GM15510 (cell line): ENCODE data around the gene BCO1.

Experiments used
- POLR2A ChIP-seq: IDR thresholded peaks from 3 replicates; pipeline ENCODE4 v1.6.1; 2011; ENCODE audit warnings: borderline replicate concordance; ENCODE audit not compliant: insufficient read length; ENCODE audit errors: extremely low read depth

BCO1 gene

GRCh38 chr16:81238296-81239011 is at the start of gene BCO1:
TSS of gene BCO1 (plus strand) at chr16:81238689. CDS start at chr16:81238909, 220 bp downstream.
- no peak for TF ChIP-seq POLR2A

GRCh38 chr16:81189100-81189664 is 49.3 kb upstream of the BCO1 start:
- TF ChIP-seq POLR2A: no peak

GRCh38 chr16:81190667-81191066 is 47.8 kb upstream of the BCO1 start:
- TF ChIP-seq POLR2A: no peak

- no peak for TF ChIP-seq POLR2A
These were observed 42.5 kb upstream of the BCO1 start for GRCh38 chr16:81195885-81196534.

- no peak for TF ChIP-seq POLR2A
These were observed 39.9 kb upstream of the BCO1 start for GRCh38 chr16:81198635-81199034.

- no peak for TF ChIP-seq POLR2A
These were observed 37.2 kb upstream of the BCO1 start for GRCh38 chr16:81201267-81201666.

GRCh38 chr16:81204798-81205680 is 33.5 kb upstream of the BCO1 start:
- no peak for TF ChIP-seq POLR2A

- no peak for TF ChIP-seq POLR2A
These were observed 31.4 kb upstream of the BCO1 start for GRCh38 chr16:81207076-81207475.

GRCh38 chr16:81210807-81211206 is 27.7 kb upstream of the BCO1 start:
- TF ChIP-seq POLR2A: no peak

- no peak for TF ChIP-seq POLR2A
These were observed 25.5 kb upstream of the BCO1 start for GRCh38 chr16:81212830-81213465.

- TF ChIP-seq POLR2A: no peak
These were observed 23.7 kb upstream of the BCO1 start for GRCh38 chr16:81214745-81215166.

- TF ChIP-seq POLR2A: no peak
These were observed 22.4 kb upstream of the BCO1 start for GRCh38 chr16:81216114-81216513.

GRCh38 chr16:81216706-81217105 is 21.8 kb upstream of the BCO1 start:
- no peak for TF ChIP-seq POLR2A

- TF ChIP-seq POLR2A: no peak
These were observed 19.3 kb upstream of the BCO1 start for GRCh38 chr16:81219151-81219550.
